Measurements from ENCODE around the gene SCUBE1. TPM values are rescaled to one million over a fixed set of nuclear protein-coding genes. Genes with fewer than 3 reads are reported as not detected.

The SCUBE1 gene
- total RNA-seq, 3 donors from 2014 or later (not counting 1 experiment from before 2014, with no cell fraction given), result 0.05 to 1.2 (median 0.11) TPM

GRCh38 chr22:43326331-43327156, 16.6 kb downstream of the SCUBE1 start:
- WGBS (ENCODE audit: insufficient coverage), result 90% methylated on average over 17 of the region's 17 CpGs
- H3K4me3 Mint-ChIP-seq, result no peak overlapping the region
- Histone ChIP-seq H3K9me3 (ENCODE audit: control insufficient read depth, insufficient read depth, low read length) (no peaks in the 10 kb centered on the region), H3K36me3 (ENCODE audit: control insufficient read depth, insufficient read depth, low read length) (no peaks in the 10 kb centered on the region), H3K27me3 (ENCODE audit: control insufficient read depth, insufficient read depth, low read length) (no peaks in the 10 kb centered on the region), H3K4me1 (ENCODE audit: control insufficient read depth, insufficient read depth, low read length) (no peaks in the 10 kb centered on the region), H3K27ac (ENCODE audit: low read length) (no peak overlapping the region), H3K4me3 (ENCODE audit: low read length) (no peak overlapping the region)
- TF ChIP-seq, protein P1, sequence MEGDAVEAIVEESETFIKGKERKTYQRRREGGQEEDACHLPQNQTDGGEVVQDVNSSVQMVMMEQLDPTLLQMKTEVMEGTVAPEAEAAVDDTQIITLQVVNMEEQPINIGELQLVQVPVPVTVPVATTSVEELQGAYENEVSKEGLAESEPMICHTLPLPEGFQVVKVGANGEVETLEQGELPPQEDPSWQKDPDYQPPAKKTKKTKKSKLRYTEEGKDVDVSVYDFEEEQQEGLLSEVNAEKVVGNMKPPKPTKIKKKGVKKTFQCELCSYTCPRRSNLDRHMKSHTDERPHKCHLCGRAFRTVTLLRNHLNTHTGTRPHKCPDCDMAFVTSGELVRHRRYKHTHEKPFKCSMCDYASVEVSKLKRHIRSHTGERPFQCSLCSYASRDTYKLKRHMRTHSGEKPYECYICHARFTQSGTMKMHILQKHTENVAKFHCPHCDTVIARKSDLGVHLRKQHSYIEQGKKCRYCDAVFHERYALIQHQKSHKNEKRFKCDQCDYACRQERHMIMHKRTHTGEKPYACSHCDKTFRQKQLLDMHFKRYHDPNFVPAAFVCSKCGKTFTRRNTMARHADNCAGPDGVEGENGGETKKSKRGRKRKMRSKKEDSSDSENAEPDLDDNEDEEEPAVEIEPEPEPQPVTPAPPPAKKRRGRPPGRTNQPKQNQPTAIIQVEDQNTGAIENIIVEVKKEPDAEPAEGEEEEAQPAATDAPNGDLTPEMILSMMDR (IDR thresholded peaks at IDR 0.05), result no peak
- H3K36me3 Mint-ChIP-seq, result no peaks in the 10 kb centered on the region
- ATAC-seq (no peak), DNase-seq (no peak)
- intact Hi-C loops (cut with micrococcal nuclease), result no loop called here
- H3K27ac Mint-ChIP-seq, result no peak overlapping the region
- H3K4me1 Mint-ChIP-seq, result no peaks in the 10 kb centered on the region
- no peaks in the 10 kb centered on the region for H3K27me3 Mint-ChIP-seq (ENCODE audit: low read depth in 2 of 2)
- H3K9me3 Mint-ChIP-seq, result no peaks in the 10 kb centered on the region

DNA sequence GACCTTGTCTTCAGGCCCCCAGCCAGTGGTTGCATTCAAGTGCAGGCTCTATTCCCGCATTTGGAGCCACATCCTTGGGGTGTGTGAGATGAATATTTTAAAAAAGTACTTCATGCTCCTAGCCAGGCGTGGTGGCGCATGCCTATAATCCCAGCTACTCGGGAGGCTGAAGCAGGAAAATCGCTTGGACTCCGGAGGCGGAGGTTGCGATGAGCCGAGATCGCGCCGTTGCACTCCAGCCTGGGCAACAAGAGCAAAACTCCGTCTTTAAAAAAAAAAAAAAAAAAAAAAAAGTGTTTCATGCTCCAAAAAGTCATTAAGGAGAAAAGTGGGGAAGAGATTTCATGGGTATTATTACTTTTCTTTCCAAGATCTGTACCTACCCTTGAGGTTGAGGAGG, 18.0 kb downstream of the SCUBE1 start:
- WGBS (ENCODE audit: insufficient coverage), result 92% methylated on average over 13 of the region's 13 CpGs
- ATAC-seq, result no peak

GRCh38 chr22:43320943-43321900, 21.9 kb downstream of the SCUBE1 start:
- Mint-ChIP-seq H3K36me3 (no peaks in the 10 kb centered on the region), H3K4me1 (peaks cover 0 to 6% of the 10 kb centered on the region in 2 donors), H3K4me3 (no peak overlapping the region), H3K27me3 (ENCODE audit: low read depth in 2 of 2) (no peaks in the 10 kb centered on the region), H3K9me3 (no peaks in the 10 kb centered on the region), H3K27ac (no peak overlapping the region)
- ATAC-seq (no peak), DNase-seq (no peak)
- Histone ChIP-seq H3K27me3 (ENCODE audit: control insufficient read depth, insufficient read depth, low read length) (no peaks in the 10 kb centered on the region), H3K9me3 (ENCODE audit: control insufficient read depth, insufficient read depth, low read length) (no peaks in the 10 kb centered on the region), H3K4me1 (ENCODE audit: control insufficient read depth, insufficient read depth, low read length) (peaks cover 5% of the 10 kb centered on the region), H3K27ac (ENCODE audit: low read length) (no peak overlapping the region), H3K36me3 (ENCODE audit: control insufficient read depth, insufficient read depth, low read length) (no peaks in the 10 kb centered on the region), H3K4me3 (ENCODE audit: low read length) (no peak overlapping the region)
- intact Hi-C loops (cut with micrococcal nuclease), result no loop called here
- 71% methylated on average over 21 of the region's 21 CpGs for WGBS (ENCODE audit: insufficient coverage)
- TF ChIP-seq, protein P1 (IDR thresholded peaks at IDR 0.05), result no peak

More for the DNA sequence above, 18.0 kb downstream of the SCUBE1 start:
- H3K27me3 Mint-ChIP-seq (ENCODE audit: low read depth in 2 of 2), result no peaks in the 10 kb centered on the region
- no peaks in the 10 kb centered on the region for H3K36me3 ChIP-seq (ENCODE audit: control insufficient read depth, insufficient read depth, low read length)
- no peak overlapping the region for H3K4me3 ChIP-seq (ENCODE audit: low read length)
- intact Hi-C loops (cut with micrococcal nuclease), result no loop called here
- H3K36me3 Mint-ChIP-seq, result no peaks in the 10 kb centered on the region
- peaks cover 5% of the 10 kb centered on the region for H3K4me1 ChIP-seq (ENCODE audit: control insufficient read depth, insufficient read depth, low read length)
- no peak overlapping the region for H3K27ac Mint-ChIP-seq
- no peaks in the 10 kb centered on the region for H3K9me3 Mint-ChIP-seq
- peaks cover 0 to 6% of the 10 kb centered on the region in 2 donors for H3K4me1 Mint-ChIP-seq
- DNase-seq, result no peak
- H3K27ac ChIP-seq (ENCODE audit: low read length), result no peak overlapping the region
- TF ChIP-seq, protein P1 (IDR thresholded peaks at IDR 0.05), result no peak
- no peaks in the 10 kb centered on the region for H3K9me3 ChIP-seq (ENCODE audit: control insufficient read depth, insufficient read depth, low read length)
- no peak overlapping the region for H3K4me3 Mint-ChIP-seq
- H3K27me3 ChIP-seq (ENCODE audit: control insufficient read depth, insufficient read depth, low read length), result no peaks in the 10 kb centered on the region
